K562 (cell line): ENCODE data around the gene THADA.

ENCODE experiments used
- CBX2 ChIP-seq: fragments of 200-600 bp; sonication (generic); IDR thresholded peaks from one replicate; pipeline ENCODE4 v1.6.1; 2012; ENCODE audit warnings: mild to moderate bottlenecking, low read length, inconsistent platforms; ENCODE audit not compliant: insufficient read depth, poor library complexity, severe bottlenecking
- CTCF ChIP-seq, 3 experiments: IDR thresholded peaks in 2 of 3; conservative IDR thresholded peaks in 1 of 3; 2 replicates each; pipeline ENCODE4 v1.5.1; 2011 to 2012; ENCODE audit warnings: low read length in 3 of 3, mild to moderate bottlenecking in 3 of 3, control low read depth in 2 of 3, improper control_type of control experiment in 1 of 3, inconsistent platforms in 1 of 3, low read depth in 1 of 3, mixed read lengths in 1 of 3, moderate library complexity in 1 of 3; ENCODE audit not compliant: insufficient read depth in 2 of 3
- ETS1 ChIP-seq: conservative IDR thresholded peaks from 2 replicates; pipeline ENCODE4 v1.6.1; 2011; ENCODE audit warnings: low read depth, mild to moderate bottlenecking, low read length; ENCODE audit not compliant: control insufficient read depth
- KDM2B ChIP-seq: fragments of 250-450 bp; sonication (Bioruptor Pico); IDR thresholded peaks from 2 replicates; pipeline ENCODE4 v1.8.0; 2021; ENCODE audit warnings: mild to moderate bottlenecking, moderate library complexity
- MTA1 ChIP-seq: fragments of 450-650 bp; IDR thresholded peaks from 2 replicates; pipeline ENCODE4 v1.6.1; 2017; ENCODE audit warnings: borderline replicate concordance
- SIN3A ChIP-seq, 2 experiments: fragments of 150-350 bp in 1 of 2; IDR thresholded peaks; 2 replicates each; pipeline ENCODE4 v1.6.1; 2011 to 2016; ENCODE audit warnings: borderline replicate concordance in 2 of 2, low read depth in 2 of 2, low read length in 2 of 2, mild to moderate bottlenecking in 2 of 2, moderate library complexity in 2 of 2; ENCODE audit not compliant: control insufficient read depth in 1 of 2
- ZNF76 ChIP-seq: fragments of 250-450 bp; sonication (Bioruptor Pico); IDR thresholded peaks from 2 replicates; pipeline ENCODE4 v1.4.0; 2020; ENCODE audit warnings: mild to moderate bottlenecking, moderate library complexity, borderline replicate concordance
- TF ChIP-seq, protein P1 (sequence below): sonication (generic); formaldehyde crosslinking; IDR thresholded peaks from 2 replicates; pipeline ENCODE4 v1.8.0; 2022; ENCODE audit warnings: missing genetic modification reagents, mild to moderate bottlenecking, borderline replicate concordance

DNA sequence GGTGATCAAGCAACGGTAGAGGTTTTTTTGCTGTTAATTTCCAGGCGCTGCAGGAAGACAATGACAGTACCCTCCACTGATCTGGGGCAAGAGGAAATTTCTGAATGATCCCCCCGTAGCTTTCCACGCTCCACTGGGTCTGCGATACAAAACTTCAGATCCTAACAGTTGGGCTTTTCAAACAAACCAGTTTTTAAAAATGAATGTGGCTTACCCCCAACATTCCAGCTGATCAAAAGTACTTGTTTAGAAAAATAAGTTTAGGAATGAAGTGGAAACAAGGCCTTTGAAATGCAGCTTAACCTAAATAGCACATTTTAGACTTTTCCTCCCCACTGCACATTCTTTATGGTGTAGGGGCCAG, 375.1 kb downstream of the THADA start:
- TF ChIP-seq CTCF (IDR thresholded peaks at IDR 0.05 in 2 of 3, conservative IDR thresholded peaks at IDR 0.05 in 1 of 3; ENCODE audit: insufficient read depth in 2 of 3, low read depth in 1 of 3, low read length in 3 of 3) = no peak
- no peak for TF ChIP-seq ZNF76 (CRISPR knock-in tag)
- TF ChIP-seq CBX2 = no peak
- TF ChIP-seq KDM2B = no peak
- TF ChIP-seq, protein P1, sequence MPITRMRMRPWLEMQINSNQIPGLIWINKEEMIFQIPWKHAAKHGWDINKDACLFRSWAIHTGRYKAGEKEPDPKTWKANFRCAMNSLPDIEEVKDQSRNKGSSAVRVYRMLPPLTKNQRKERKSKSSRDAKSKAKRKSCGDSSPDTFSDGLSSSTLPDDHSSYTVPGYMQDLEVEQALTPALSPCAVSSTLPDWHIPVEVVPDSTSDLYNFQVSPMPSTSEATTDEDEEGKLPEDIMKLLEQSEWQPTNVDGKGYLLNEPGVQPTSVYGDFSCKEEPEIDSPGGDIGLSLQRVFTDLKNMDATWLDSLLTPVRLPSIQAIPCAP (CRISPR knock-in tag) = no peak
- no peak for TF ChIP-seq ETS1
- TF ChIP-seq MTA1 = no peak
- no peak for TF ChIP-seq SIN3A (IDR thresholded peaks at IDR 0.05; ENCODE audit: borderline replicate concordance in 2 of 2, control insufficient read depth in 1 of 2, low read depth in 2 of 2, low read length in 2 of 2)
